ENCODE data around the gene ARL15.

DNA sequence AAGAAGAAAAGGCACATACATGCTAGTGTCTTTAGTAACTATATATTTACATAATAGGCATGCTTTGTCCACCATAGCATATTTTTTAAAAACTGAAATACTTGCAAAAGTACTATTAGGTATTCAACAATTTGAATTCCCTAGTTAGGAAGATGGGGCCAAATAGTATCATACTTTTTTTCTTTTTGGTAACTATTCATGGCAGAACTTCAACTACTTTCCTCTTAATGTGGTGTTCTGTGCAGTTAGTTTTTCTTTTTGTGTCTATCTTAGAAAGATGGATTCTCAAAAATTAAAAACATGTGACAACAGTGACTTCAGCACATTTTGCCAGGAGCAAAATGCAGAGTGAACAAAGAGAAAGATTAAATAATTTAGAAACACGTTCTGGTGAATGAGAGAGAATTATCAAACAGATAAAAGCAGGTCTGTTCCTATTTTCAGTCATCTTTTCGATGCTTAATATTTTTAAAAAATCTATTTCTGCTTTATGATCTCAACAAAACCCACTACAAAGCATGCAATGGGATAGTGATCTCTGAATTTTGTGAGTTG is 341.1 kb downstream of the ARL15 start:
- TF ChIP-seq POLR2A (IDR thresholded peaks at IDR 0.05) (no peak), POLR2AphosphoS5 (IDR thresholded peaks at IDR 0.05; ENCODE audit: insufficient read depth in 1 of 2, low read depth in 1 of 2) (no peak)
- TF ChIP-seq, protein P1, sequence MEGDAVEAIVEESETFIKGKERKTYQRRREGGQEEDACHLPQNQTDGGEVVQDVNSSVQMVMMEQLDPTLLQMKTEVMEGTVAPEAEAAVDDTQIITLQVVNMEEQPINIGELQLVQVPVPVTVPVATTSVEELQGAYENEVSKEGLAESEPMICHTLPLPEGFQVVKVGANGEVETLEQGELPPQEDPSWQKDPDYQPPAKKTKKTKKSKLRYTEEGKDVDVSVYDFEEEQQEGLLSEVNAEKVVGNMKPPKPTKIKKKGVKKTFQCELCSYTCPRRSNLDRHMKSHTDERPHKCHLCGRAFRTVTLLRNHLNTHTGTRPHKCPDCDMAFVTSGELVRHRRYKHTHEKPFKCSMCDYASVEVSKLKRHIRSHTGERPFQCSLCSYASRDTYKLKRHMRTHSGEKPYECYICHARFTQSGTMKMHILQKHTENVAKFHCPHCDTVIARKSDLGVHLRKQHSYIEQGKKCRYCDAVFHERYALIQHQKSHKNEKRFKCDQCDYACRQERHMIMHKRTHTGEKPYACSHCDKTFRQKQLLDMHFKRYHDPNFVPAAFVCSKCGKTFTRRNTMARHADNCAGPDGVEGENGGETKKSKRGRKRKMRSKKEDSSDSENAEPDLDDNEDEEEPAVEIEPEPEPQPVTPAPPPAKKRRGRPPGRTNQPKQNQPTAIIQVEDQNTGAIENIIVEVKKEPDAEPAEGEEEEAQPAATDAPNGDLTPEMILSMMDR (IDR thresholded peaks at IDR 0.05) = no peak

Measured in vagina (tissue), 2 donors.